CD4-positive, alpha-beta memory T cell (primary cell): ENCODE data around the gene CCDC146. TPM values are rescaled to one million over a fixed set of nuclear protein-coding genes. Genes with fewer than 3 reads are reported as not detected.

Experiments
- CTCF ChIA-PET: fragments of 350-600 bp; sonication (Branson Sonifier 250); formaldehyde crosslinking; loops from one replicate; lab custom pipeline; 2021; ENCODE audit warnings: inconsistent platforms; ENCODE audit not compliant: partially characterized antibody; lab: Charles Lee
- POLR2A ChIA-PET: fragments of 350-600 bp; sonication (Branson Sonifier 250); formaldehyde crosslinking; loops from one replicate; lab custom pipeline; 2021; ENCODE audit not compliant: partially characterized antibody; lab: Charles Lee
- DNase-seq, 5 donors: peaks; one replicate each; pipeline versions ENCODE4 v3.0.0 to v3.0.0-alpha.2; 2020 to 2022; ENCODE audit warnings: mixed read lengths in 1 of 5
- H3K27ac ChIP-seq: one replicate; pipeline ENCODE4 v1.7.0; 2013; ENCODE audit warnings: low read depth, low read length
- H3K27me3 ChIP-seq: 2 replicates; pipeline ENCODE4 v1.7.0; 2013; ENCODE audit warnings: mild to moderate bottlenecking, low read length, moderate library complexity; ENCODE audit not compliant: insufficient read depth
- H3K36me3 ChIP-seq: 2 replicates; pipeline ENCODE4 v1.7.0; 2013; ENCODE audit warnings: mild to moderate bottlenecking, low read length, moderate library complexity; ENCODE audit not compliant: insufficient read depth
- H3K4me1 ChIP-seq: 2 replicates; pipeline ENCODE4 v1.7.0; 2013; ENCODE audit warnings: mild to moderate bottlenecking, low read length, moderate library complexity; ENCODE audit not compliant: insufficient read depth
- H3K4me3 ChIP-seq, 2 donors: one replicate each; pipeline ENCODE4 v1.7.0; 2013; ENCODE audit warnings: low read length in 2 of 2, mild to moderate bottlenecking in 1 of 2
- H3K9me3 ChIP-seq, 2 donors: one replicate each; pipeline ENCODE4 v1.7.0; 2013; ENCODE audit warnings: low read length in 2 of 2, control low read depth in 1 of 2; ENCODE audit not compliant: control insufficient read depth in 1 of 2
- H3K27ac Mint-ChIP-seq, 7 donors: one replicate each; pipeline ENCODE4 v1.8.0; 2020 to 2021; ENCODE audit warnings: mixed read lengths in 7 of 7, mild to moderate bottlenecking in 6 of 7, inconsistent platforms in 3 of 7, moderate library complexity in 3 of 7
- H3K27me3 Mint-ChIP-seq, 2 donors: one replicate each; pipeline ENCODE4 v1.8.0; 2020 to 2021; ENCODE audit warnings: mixed read lengths in 2 of 2
- H3K36me3 Mint-ChIP-seq, 2 donors: one replicate each; pipeline ENCODE4 v1.8.0; 2020 to 2021; ENCODE audit warnings: mixed read lengths in 2 of 2, inconsistent platforms in 1 of 2, mild to moderate bottlenecking in 1 of 2
- H3K4me1 Mint-ChIP-seq, 4 donors: one replicate each; pipeline ENCODE4 v1.8.0; 2020 to 2021; ENCODE audit warnings: mixed read lengths in 4 of 4, mild to moderate bottlenecking in 1 of 4
- H3K4me3 Mint-ChIP-seq, 8 donors: one replicate each; pipeline ENCODE4 v1.8.0; 2020 to 2021; ENCODE audit warnings: mixed read lengths in 8 of 8, mild to moderate bottlenecking in 7 of 8, moderate library complexity in 6 of 8, inconsistent platforms in 3 of 8
- H3K9me3 Mint-ChIP-seq, 8 donors: one replicate each; pipeline ENCODE4 v1.8.0; 2020 to 2021; ENCODE audit warnings: mixed read lengths in 8 of 8, mild to moderate bottlenecking in 5 of 8, inconsistent platforms in 3 of 8, moderate library complexity in 1 of 8
- intact Hi-C: fragments of 100-400 bp; cut with micrococcal nuclease; formaldehyde crosslinking; loops from one replicate; pipeline ENCODE4 v1.15.1; 2023
- polyA plus RNA-seq, 2 donors: library from polyadenylated mRNA; unstranded; fragments of 300-500 nt; fragmentation: Illumina TruSeq; gene quantifications; one replicate each; pipeline ENCODE4 v1.2.3, GENCODE V29; 2021
- total RNA-seq, 2 experiments: library from RNA; stranded (reverse); gene quantifications; one replicate each; pipeline ENCODE4 v1.2.3, GENCODE V29; 2021

Gene CCDC146
- total and polyA plus RNA-seq, 4 experiments from 2014 or later, result 2.5 to 16.0 (median 9.1) TPM

- CTCF ChIA-PET, result no interaction called here
- intact Hi-C loops, result no loop called here
Observed at GRCh38 chr7:77184990-77185389, 62.6 kb downstream of the CCDC146 start.

GRCh38 chr7:77185866-77186265 is 63.5 kb downstream of the CCDC146 start:
- H3K36me3 Mint-ChIP-seq, result peaks cover 0 to 5% of the 10 kb centered on the region in 2 donors
- no peaks in the 10 kb centered on the region for H3K27me3 ChIP-seq
- intact Hi-C loops, result no loop called here
- no peaks in the 10 kb centered on the region for H3K36me3 ChIP-seq
- peaks cover 0 to 3% (median 0%) of the 10 kb centered on the region in 8 donors for H3K9me3 Mint-ChIP-seq
- no peaks in the 10 kb centered on the region for H3K9me3 ChIP-seq
- no peak for DNase-seq
- H3K4me1 Mint-ChIP-seq, result no peaks in the 10 kb centered on the region
- H3K27ac ChIP-seq, result no peak overlapping the region
- no peak overlapping the region for H3K4me3 ChIP-seq
- POLR2A ChIA-PET, result no interaction called here
- H3K4me1 ChIP-seq, result no peaks in the 10 kb centered on the region
- H3K4me3 Mint-ChIP-seq, result no peak overlapping the region
- no peak overlapping the region for H3K27ac Mint-ChIP-seq
- CTCF ChIA-PET, result no interaction called here
- no peaks in the 10 kb centered on the region for H3K27me3 Mint-ChIP-seq

More at GRCh38 chr7:77184990-77185389, 62.6 kb downstream of the CCDC146 start:
- Mint-ChIP-seq H3K27ac (no peak overlapping the region), H3K36me3 (peaks cover 0 to 5% of the 10 kb centered on the region in 2 donors), H3K9me3 (peaks cover 0 to 3% (median 0%) of the 10 kb centered on the region in 8 donors), H3K27me3 (no peaks in the 10 kb centered on the region), H3K4me3 (no peak overlapping the region), H3K4me1 (no peaks in the 10 kb centered on the region)
- H3K27me3 ChIP-seq, result no peaks in the 10 kb centered on the region
- H3K4me1 ChIP-seq, result no peaks in the 10 kb centered on the region
- no peak overlapping the region for H3K4me3 ChIP-seq
- POLR2A ChIA-PET, result no interaction called here
- H3K9me3 ChIP-seq, result no peaks in the 10 kb centered on the region
- no peak overlapping the region for H3K27ac ChIP-seq
- no peaks in the 10 kb centered on the region for H3K36me3 ChIP-seq
- DNase-seq, result no peak

DNA sequence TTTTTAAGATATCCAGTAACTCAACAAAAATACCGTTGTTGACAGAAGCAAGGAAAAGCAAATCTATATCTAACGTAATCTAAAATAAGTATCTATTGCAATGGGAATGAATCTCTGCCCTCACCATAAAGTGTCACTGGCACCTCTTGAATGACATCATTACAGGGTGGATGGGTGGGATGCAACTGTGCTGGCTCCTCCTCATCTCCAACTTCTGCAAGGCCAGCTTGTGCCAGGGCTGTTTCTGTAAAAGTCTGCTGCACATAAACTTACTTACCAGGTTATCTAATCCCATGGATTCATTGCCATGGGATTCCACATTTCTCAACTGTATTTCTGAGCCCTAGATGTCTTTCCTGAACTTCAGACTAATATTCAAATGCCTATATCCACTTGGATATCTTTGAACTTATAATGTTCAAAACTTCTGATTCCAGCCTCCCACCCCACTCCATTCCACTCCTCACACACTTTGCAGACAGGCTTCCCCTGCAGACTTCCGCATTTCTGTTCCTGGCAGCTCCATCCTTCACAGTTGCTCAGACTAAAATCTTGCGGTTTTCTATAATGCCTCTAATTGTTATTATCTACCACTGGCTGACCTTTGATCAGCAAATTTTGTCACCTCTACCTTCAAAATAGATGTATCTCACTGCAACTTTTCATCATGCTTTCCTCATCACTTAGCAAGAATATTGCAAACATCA is 66.5 kb downstream of the CCDC146 start:
- no peak overlapping the region for H3K27ac ChIP-seq
- H3K4me3 ChIP-seq, result no peak overlapping the region
- intact Hi-C loops, result no loop called here
- no peaks in the 10 kb centered on the region for H3K27me3 ChIP-seq
- Mint-ChIP-seq H3K27me3 (no peaks in the 10 kb centered on the region), H3K4me1 (peaks cover 8 to 19% (median 12%) of the 10 kb centered on the region in 4 donors), H3K27ac (no peak overlapping the region), H3K4me3 (no peak overlapping the region), H3K9me3 (peaks cover 0 to 3% (median 0%) of the 10 kb centered on the region in 8 donors), H3K36me3 (peaks cover 0 to 3% of the 10 kb centered on the region in 2 donors)
- ChIA-PET CTCF (interaction anchor here (1.1 kb wide), 1 partner anchor 18 kb away, joined by 3 read pairs; no protein-coding TSS in a partner anchor), POLR2A (no interaction called here)
- peaks cover 11% of the 10 kb centered on the region for H3K4me1 ChIP-seq
- H3K36me3 ChIP-seq, result no peaks in the 10 kb centered on the region
- no peak for DNase-seq
- no peaks in the 10 kb centered on the region for H3K9me3 ChIP-seq

DNA sequence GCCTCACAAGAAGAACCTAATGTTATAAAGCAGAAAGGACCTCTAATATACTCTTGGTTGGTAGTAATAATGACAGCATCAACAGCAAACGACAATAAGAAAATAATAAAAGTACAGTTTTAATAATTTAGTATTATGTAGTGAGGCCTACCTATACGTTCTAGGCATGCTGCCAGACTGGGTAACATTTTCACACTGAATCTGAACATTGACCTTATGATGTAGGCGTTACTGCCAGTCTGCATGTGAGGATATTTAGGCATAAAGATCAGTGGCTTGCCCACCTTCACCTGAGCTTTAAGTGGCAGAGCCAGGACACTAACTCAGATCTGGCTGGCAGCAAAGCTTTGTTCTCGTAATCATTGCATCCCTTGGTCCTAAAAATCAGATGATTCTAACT is 74.7 kb downstream of the CCDC146 start:
- Mint-ChIP-seq H3K9me3 (peaks cover 0 to 1% (median 0%) of the 10 kb centered on the region in 8 donors), H3K36me3 (peaks cover 0 to 3% of the 10 kb centered on the region in 2 donors), H3K27ac (peak overlapping the region in 1 of 7 donors; percentile 12), H3K4me1 (peaks cover 35 to 59% (median 43%) of the 10 kb centered on the region in 4 donors), H3K4me3 (peak overlapping the region in 2 of 8 donors; percentile 28 to 64), H3K27me3 (no peaks in the 10 kb centered on the region)
- no peak overlapping the region for H3K4me3 ChIP-seq
- POLR2A ChIA-PET, result no interaction called here
- H3K27me3 ChIP-seq, result no peaks in the 10 kb centered on the region
- intact Hi-C loops, result loop anchor here (5.0 kb wide), 3 partner anchors 50 to 220 kb away; partner anchors contain the start of gene GSAP
- peaks cover 64% of the 10 kb centered on the region for H3K4me1 ChIP-seq
- H3K9me3 ChIP-seq, result no peaks in the 10 kb centered on the region
- DNase-seq, result no peak
- no peak overlapping the region for H3K27ac ChIP-seq
- no peaks in the 10 kb centered on the region for H3K36me3 ChIP-seq
- CTCF ChIA-PET, result no interaction called here

DNA sequence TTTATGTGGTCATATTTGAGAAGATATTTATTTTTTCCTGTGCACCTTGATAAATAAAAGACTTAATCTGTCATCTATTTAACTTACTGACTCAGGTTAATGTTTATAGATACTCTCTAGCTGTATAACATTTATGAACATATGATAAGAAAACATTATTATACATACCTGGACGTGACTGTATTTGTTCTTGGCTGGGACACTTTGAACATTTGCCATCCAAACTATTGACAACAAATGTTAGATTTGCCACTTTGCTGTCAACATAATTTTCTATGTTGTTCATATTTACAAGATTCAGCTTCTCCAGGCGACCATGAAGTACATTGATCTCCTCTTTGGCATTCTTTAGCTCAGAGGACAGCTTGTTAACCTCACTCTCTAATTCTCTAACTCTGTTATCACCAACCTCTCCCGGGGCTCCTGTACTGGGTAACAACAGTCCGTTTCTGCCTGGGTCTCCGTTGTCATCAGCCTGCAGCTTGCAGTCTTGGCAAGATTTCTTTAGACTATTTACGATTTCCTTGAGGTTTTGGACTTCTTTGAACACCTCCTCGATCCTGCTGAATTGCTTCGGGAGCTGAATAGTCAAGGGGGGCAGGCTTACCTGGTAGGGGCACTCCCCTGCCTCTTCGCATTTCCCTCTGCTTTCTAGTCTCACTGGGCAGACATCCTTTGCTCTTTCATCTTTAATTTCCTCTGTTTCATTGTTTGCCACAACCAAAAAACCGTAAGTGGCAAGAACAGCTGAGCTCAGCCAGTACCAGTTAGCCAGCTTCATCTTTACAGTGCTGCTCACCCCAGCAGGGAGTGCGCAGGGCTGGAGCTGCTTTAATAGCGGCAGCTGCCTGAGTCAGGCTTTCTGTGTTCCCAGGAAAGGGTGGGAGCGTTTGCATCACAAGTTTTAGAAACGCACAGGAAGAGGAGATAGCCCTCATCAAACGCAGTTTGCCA is 76.9 kb downstream of the CCDC146 start, which contains the start of gene FGL2:
FGL2 (minus strand) TSS at position 807 of the 954 bp plus-strand sequence; CDS start at position 781, 26 bp downstream.
- DNase-seq, result peak; percentile 37 to 49 (median 43)
- intact Hi-C loops, result loop anchor here (2.0 to 5.0 kb wide), 4 partner anchors 48 to 218 kb away; partner anchors contain the start of gene GSAP

DNA sequence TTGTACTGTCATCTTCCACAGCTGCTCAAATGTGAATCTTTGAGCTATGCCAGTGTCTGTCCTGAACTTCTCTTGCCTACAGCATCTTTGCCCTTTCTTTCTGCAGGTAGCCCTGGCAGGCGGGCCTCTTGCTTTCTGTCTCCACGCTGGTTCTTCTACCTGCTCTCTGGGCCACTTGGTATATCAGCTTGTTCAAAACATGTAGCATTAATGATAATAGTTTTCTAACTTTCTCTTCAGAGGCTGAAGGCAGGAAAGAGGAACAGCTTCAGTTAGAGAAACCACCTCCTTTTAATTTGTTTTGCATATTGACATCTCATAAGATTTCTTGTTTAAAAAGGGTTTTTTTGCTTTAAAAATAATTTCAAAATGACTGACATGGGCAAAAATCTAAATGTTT is 78.1 kb downstream of the CCDC146 start:
- POLR2A ChIA-PET, result interaction anchor here (1.6 to 2.1 kb wide), 2 partner anchors 13 to 46 kb away, joined by 3 to 10 read pairs; no protein-coding TSS in a partner anchor
- Histone ChIP-seq H3K4me1 (peaks cover 40% of the 10 kb centered on the region), H3K27me3 (no peaks in the 10 kb centered on the region), H3K27ac (no peak overlapping the region), H3K9me3 (no peaks in the 10 kb centered on the region), H3K4me3 (no peak overlapping the region), H3K36me3 (no peaks in the 10 kb centered on the region)
- intact Hi-C loops, result loop anchor here (5.0 kb wide), 1 partner anchor 337 kb away; the partner anchor contains the start of gene PTPN12
- Mint-ChIP-seq H3K9me3 (peaks cover 0 to 1% (median 0%) of the 10 kb centered on the region in 8 donors), H3K4me3 (peak overlapping the region; percentile 28 to 91 (median 71)), H3K36me3 (peaks cover 0 to 4% of the 10 kb centered on the region in 2 donors), H3K4me1 (peaks cover 25 to 42% (median 34%) of the 10 kb centered on the region in 4 donors), H3K27ac (peak overlapping the region in 5 of 7 donors; percentile 60 to 90 (median 79)), H3K27me3 (no peaks in the 10 kb centered on the region)
- CTCF ChIA-PET, result interaction anchor here (1.2 to 3.3 kb wide), 3 partner anchors 46 to 131 kb away, joined by 3 to 26 read pairs (median 5); no protein-coding TSS in a partner anchor
- no peak for DNase-seq

More for the DNA sequence above, 76.9 kb downstream of the CCDC146 start, which contains the start of gene FGL2:
- H3K27me3 ChIP-seq, result no peaks in the 10 kb centered on the region
- peaks cover 27 to 42% (median 34%) of the 10 kb centered on the region in 4 donors for H3K4me1 Mint-ChIP-seq
- CTCF ChIA-PET, result interaction anchor here (0.5 to 3.3 kb wide), 6 partner anchors 9 to 133 kb away, joined by 3 to 26 read pairs (median 4); partner anchors contain the start of gene CCDC146
- H3K27ac Mint-ChIP-seq, result peak within 1 kb of the TSS; percentile 60 to 96 (median 91)
- POLR2A ChIA-PET, result interaction anchor here (0.9 to 2.1 kb wide), 4 partner anchors 12 to 77 kb away, joined by 3 to 10 read pairs (median 6); partner anchors contain the start of gene CCDC146
- peaks cover 52% of the 10 kb centered on the region for H3K4me1 ChIP-seq
- H3K27me3 Mint-ChIP-seq, result no peaks in the 10 kb centered on the region
- H3K9me3 ChIP-seq, result no peaks in the 10 kb centered on the region
- peaks cover 0 to 1% (median 0%) of the 10 kb centered on the region in 8 donors for H3K9me3 Mint-ChIP-seq
- H3K4me3 ChIP-seq, result peak within 1 kb of the TSS; percentile 51 to 67
- H3K27ac ChIP-seq, result peak within 1 kb of the TSS; percentile 56
- H3K4me3 Mint-ChIP-seq, result peak within 1 kb of the TSS; percentile 82 to 93 (median 88)
- peaks cover 0 to 4% of the 10 kb centered on the region in 2 donors for H3K36me3 Mint-ChIP-seq
- H3K36me3 ChIP-seq, result no peaks in the 10 kb centered on the region
